Stimulated activated CD8-positive, alpha-beta memory T cell treated with anti-CD3 and anti-CD28 coated beads, Interleukin-15, amount 100 ng/mL, for 48 hours (primary cell): ENCODE data around the gene SELENOV.

Experiments used
- DNase-seq, 2 donors: peaks; one replicate each; pipeline ENCODE4 v3.0.0-alpha.2; 2020; ENCODE audit warnings: low read depth in 2 of 2

Gene SELENOV

DNA sequence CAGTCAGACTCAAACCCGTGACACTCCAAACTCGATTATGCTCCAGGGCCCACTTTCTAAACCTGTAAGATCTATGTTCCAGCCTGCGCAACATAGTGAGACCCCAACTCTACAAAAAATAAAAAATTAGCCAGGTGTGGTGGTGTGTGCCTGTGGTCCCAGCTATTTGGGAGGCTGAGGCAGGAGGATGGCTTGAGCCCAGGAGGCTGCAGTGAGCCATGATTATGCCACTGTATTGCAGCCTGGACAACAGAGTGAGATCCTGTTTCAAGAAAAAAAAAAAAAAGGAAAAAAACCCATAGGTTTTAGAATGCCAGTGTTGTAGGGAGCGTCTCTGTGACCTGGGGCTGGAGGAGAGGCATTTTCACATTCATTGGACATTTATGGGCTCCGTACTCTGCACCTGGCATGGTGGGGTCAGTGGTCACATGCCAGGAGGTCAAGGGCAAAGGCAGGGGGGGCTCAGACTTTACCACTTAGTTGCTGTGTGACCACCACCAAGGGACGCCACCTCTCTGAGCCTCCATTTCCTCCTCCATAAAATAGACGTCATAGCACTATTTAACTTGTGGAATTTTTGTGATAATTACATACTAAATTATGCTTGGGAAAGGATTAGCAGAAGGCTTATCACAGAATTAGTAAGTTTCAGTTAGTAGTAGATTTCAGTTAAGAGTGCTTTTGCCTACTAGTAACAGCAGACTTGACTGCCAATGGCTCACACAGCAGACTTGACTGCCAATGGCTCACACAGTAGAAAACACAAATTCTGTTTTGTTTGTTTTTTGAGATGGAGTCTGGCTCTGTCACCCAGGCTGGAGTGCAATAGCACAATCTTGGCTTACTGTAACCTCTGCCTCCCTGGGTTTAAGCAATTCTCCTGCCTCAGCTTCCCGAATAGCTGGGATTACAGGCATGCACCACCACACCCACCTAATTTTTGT is 5.9 kb downstream of the SELENOV start:
- no peak for DNase-seq

DNA sequence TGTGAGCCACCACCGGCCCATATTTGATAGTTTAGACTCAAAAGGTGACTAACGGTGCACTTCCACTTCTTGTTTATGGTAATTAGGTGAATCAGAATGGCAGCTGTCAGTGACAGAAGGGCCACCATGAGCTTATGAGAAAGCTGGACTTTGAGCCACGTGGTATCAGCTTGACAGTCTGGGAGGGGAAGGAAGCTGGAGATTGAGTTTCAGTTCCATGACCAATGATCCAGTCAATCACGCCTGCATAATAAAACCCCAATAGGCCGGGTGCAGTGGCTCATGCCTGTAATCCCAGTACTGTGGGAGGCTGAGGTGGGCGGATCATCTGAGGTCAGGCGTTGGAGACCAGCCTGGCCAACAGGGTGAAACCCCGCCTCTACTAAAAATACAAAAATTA is 9.6 kb downstream of the SELENOV start:
- no peak for DNase-seq

GRCh38 chr19:39525205-39525604 is 10.3 kb downstream of the SELENOV start:
- DNase-seq: no peak

GRCh38 chr19:39531834-39532232 is 16.9 kb downstream of the SELENOV start:
- DNase-seq: no peak

- peak; percentile 89 to 90 for DNase-seq
Observed at GRCh38 chr19:39532233-39533002, 17.5 kb downstream of the SELENOV start, which contains the start of gene EID2B. TSS of gene EID2B (minus strand) at chr19:39532852. CDS start at chr19:39532802, 50 bp downstream.

GRCh38 chr19:39533003-39533512 is 18.1 kb downstream of the SELENOV start:
- no peak for DNase-seq

- DNase-seq: no peak
Observed at GRCh38 chr19:39533791-39534190, 18.9 kb downstream of the SELENOV start.

GRCh38 chr19:39539165-39539517 is 24.2 kb downstream of the SELENOV start:
- DNase-seq: no peak

DNA sequence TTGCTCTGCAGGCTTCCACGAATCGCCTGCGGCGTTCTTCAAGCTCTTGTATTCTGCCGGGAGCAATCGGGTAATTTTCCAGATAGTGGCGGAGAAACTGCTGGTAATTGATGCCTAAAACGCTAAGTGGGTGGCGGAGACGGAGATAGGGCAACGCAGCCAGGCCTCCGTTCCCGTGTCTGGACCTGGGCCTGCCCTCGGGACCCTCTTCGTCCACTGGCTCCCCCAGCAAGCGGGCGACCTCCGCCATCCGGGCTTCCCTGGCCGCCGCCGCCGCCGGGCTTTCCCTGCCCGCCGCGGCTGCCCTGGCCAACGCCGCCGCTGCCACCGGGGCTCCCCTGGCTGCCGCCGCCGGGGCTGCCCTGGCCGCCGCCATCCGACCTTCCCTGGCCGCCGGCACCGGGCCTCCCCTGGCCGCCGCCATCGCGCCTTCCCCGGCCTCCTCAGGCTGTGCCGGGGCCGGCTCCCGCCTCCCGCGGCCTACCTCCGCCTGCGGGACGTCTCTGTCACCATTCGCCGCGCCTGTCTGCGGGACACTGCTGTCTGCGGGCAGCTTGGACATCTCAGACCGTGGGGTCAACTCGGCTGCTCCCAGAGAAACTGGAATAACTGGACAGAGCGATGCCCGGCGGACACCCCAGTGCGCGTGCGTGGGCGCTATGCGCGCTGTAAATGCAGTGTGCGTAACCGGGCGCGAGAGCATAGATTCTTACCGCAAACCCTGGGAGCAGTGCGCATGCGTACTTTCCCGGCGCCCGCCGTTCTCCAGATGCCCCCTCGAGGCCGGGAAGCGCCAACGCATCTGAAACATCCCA is 24.8 kb downstream of the SELENOV start, which contains the start of gene EID2:
TSS of gene EID2 (minus strand) at position 644 of the 815 bp plus-strand sequence. CDS start at position 562, 82 bp downstream.
- peak; percentile 89 for DNase-seq

DNA sequence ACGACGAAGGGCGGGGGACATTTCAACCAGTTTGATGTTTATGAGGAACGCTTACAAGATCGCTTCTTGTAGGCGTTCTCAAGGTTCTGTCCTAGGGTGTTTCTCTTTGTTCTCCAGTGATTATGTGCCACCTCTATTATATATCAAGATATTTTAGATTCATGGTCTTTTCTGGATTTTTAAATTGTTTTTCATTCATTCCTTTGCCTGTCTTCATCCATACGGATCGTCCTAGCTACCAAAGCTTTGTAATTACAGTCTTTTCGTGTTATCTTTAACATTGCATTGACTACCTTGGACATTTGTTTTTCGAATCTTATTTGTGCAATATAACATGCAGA is 25.4 kb downstream of the SELENOV start:
- no peak for DNase-seq

DNA sequence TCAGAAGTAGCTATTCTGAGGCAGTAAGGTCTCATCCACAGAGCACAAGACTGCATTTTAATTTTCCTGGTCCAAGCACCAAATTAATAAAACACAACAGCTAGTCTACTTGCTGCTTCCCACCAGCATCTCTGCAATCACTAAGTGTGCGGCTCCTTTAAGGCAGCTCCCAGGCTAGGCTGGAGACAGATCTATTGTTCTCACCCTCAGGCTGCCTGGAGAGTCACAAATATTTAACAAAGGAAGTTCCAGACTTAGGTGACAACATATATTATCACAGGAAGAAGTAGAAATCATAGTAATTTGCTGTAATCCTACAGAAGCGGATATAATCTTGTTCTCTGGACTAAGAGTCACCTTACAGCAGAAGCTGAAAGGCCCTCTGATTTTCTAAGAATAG is 27.3 kb downstream of the SELENOV start:
- DNase-seq: no peak

- DNase-seq: no peak
Observed at GRCh38 chr19:39543477-39543857, 28.5 kb downstream of the SELENOV start.

GRCh38 chr19:39544226-39544903 is 29.4 kb downstream of the SELENOV start:
- no peak for DNase-seq

- no peak for DNase-seq
Observed at GRCh38 chr19:39544911-39545310, 30.0 kb downstream of the SELENOV start.

- DNase-seq: no peak
Observed at GRCh38 chr19:39546599-39546998, 31.7 kb downstream of the SELENOV start.

DNA sequence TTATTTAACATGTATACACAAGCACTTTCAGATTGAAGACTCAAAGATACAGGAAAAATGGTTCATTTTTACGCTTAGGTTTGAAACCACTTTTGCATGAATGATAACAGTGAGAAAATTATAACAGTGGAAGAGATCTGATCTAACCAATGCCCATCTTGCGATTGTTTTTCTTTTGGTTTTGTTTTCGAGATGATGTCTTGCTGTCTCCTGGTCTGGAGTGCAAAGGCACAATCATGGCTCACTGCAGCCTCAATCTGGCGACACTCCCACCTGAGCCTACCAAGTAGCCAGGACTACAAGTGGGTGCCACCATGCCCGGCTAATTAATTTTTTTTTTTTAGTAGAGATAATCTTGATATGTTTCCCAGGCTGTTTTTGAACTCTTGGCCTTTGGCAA is 35.3 kb downstream of the SELENOV start:
- no peak for DNase-seq

DNA sequence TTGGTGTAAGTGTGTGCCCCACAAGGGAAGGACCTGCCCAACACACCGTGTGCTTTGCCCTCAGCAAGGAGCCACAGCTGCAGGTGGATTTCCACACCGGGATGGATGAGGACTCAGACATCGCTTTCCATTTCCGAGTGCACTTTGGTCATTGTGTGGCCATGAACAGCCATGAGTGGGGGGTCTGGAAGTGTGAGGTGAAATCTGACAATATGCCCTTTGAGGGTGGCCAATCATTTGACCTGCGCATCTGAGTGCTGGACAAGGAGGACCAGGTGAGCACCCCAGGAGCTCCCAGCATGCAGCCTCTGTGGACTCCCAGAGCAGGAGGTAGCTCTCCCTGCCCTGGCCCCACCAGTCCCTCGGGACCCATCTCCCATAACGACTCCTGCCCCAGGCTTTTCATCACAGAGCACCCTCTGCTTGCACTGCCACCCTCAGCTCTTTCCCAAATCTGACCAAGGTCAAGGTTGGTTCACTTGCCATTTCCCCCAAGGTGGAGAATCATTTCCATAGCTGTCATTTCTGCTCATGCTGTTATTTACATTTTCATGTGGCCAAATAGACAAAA is 38.2 kb downstream of the SELENOV start:
- no peak for DNase-seq

DNA sequence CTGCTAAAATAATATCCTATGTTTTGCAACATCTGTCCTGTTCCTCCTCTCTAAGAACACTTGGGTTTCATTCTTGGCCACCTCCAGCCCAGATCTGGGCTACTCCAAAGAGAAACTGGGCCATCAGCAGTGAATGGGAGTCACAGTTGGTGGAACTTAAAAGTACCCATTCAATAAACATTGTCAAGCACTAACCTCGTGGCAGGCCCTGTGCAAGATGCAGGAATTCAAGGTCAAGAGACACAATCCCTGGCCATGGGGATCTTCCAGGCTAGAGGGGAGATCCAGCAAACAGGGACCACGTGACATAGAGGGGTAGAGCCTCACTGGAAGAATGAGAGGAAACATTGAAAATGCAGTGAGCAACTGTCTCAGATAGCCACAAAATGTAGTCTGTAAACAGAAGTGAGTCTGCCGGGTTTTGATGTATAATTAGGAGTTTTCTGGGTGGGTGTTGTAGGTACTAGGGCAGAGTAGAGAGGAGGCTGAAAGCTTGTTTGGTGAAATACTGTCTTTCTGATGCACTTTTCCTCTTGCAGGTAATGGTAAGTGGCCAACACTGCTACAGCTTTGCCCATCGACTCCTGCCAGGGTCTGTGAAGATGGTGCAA is 39.9 kb downstream of the SELENOV start:
- DNase-seq: no peak

GRCh38 chr19:39555883-39556282 is 40.9 kb downstream of the SELENOV start:
- DNase-seq: no peak
